Measurements from ENCODE around the gene KIRREL1.

DNA sequence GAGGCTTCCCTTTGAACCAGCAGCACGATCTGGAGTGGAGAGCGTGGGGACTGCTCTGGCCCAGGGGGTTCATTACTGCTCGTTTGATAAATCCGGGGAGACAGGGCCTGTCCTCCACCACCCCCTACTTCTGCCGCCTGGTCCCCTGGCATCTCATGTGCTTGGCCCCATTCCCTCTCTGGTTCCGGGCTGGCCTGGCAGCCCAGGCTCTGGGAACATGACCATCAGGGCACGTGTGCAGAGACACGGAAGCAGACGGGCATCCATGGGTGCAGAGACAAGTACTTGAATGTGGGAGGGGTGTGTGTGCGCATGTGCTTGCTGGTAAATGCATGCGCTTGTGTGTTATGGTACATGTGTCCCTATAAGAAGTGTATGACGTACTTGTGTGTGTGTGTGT, 75.5 kb downstream of the KIRREL1 start:
- TF ChIP-seq TAF1 (IDR thresholded peaks at IDR 0.05; ENCODE audit: borderline replicate concordance, insufficient read depth, low read length): no peak
- TF ChIP-seq POLR2AphosphoS5 (IDR thresholded peaks at IDR 0.05; ENCODE audit: low read depth, low read length): no peak
- TF ChIP-seq SIN3A (IDR thresholded peaks at IDR 0.05; ENCODE audit: borderline replicate concordance, insufficient read depth, low read length): no peak
- TF ChIP-seq, protein P1, sequence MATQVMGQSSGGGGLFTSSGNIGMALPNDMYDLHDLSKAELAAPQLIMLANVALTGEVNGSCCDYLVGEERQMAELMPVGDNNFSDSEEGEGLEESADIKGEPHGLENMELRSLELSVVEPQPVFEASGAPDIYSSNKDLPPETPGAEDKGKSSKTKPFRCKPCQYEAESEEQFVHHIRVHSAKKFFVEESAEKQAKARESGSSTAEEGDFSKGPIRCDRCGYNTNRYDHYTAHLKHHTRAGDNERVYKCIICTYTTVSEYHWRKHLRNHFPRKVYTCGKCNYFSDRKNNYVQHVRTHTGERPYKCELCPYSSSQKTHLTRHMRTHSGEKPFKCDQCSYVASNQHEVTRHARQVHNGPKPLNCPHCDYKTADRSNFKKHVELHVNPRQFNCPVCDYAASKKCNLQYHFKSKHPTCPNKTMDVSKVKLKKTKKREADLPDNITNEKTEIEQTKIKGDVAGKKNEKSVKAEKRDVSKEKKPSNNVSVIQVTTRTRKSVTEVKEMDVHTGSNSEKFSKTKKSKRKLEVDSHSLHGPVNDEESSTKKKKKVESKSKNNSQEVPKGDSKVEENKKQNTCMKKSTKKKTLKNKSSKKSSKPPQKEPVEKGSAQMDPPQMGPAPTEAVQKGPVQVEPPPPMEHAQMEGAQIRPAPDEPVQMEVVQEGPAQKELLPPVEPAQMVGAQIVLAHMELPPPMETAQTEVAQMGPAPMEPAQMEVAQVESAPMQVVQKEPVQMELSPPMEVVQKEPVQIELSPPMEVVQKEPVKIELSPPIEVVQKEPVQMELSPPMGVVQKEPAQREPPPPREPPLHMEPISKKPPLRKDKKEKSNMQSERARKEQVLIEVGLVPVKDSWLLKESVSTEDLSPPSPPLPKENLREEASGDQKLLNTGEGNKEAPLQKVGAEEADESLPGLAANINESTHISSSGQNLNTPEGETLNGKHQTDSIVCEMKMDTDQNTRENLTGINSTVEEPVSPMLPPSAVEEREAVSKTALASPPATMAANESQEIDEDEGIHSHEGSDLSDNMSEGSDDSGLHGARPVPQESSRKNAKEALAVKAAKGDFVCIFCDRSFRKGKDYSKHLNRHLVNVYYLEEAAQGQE (IDR thresholded peaks at IDR 0.05; ENCODE audit: insufficient read depth in 1 of 2, low read depth in 2 of 2, low read length in 2 of 2): no peak
